Measurements from ENCODE around the gene FGF14.

The FGF14 gene

GRCh38 chr13:102291587-102292218 is 110.1 kb downstream of the FGF14 start:
- H3K4me3 ChIP-seq (ENCODE audit: low read depth, low read length), result no peak overlapping the region
- POLR2A ChIA-PET, result no interaction called here
- no peak overlapping the region for H3K27ac ChIP-seq (ENCODE audit: extremely low read depth, low read depth, low read length)
- TF ChIP-seq SCRT2 (tag by site-specific recombination; IDR thresholded peaks at IDR 0.05), result peak; percentile 46; the same call in 1 of the 2 replicates
- TF ChIP-seq ZNF37A (tag by site-specific recombination; IDR thresholded peaks at IDR 0.05), result no peak
- no peaks in the 10 kb centered on the region for H3K4me1 ChIP-seq (ENCODE audit: control insufficient read depth, insufficient read depth, low read length)
- H3K36me3 ChIP-seq (ENCODE audit: control insufficient read depth in 2 of 2, insufficient read depth in 1 of 2, low read length in 2 of 2), result no peaks in the 10 kb centered on the region
- CTCF ChIA-PET, result no interaction called here
- no peaks in the 10 kb centered on the region for H3K9me3 ChIP-seq (ENCODE audit: control insufficient read depth, insufficient read depth, low read depth, low read length)

- H3K9me3 ChIP-seq (ENCODE audit: control insufficient read depth, insufficient read depth, low read depth, low read length), result no peaks in the 10 kb centered on the region
- no peak overlapping the region for H3K4me3 ChIP-seq (ENCODE audit: low read depth, low read length)
- POLR2A ChIA-PET, result no interaction called here
- no peak overlapping the region for H3K27ac ChIP-seq (ENCODE audit: extremely low read depth, low read depth, low read length)
- H3K4me1 ChIP-seq (ENCODE audit: control insufficient read depth, insufficient read depth, low read length), result no peaks in the 10 kb centered on the region
- CTCF ChIA-PET, result interaction anchor here (0.7 kb wide), 1 partner anchor 26 kb away, joined by 3 read pairs; no protein-coding TSS in a partner anchor
- H3K36me3 ChIP-seq (ENCODE audit: control insufficient read depth in 2 of 2, insufficient read depth in 1 of 2, low read length in 2 of 2), result no peaks in the 10 kb centered on the region
- TF ChIP-seq ELK4 (IDR thresholded peaks at IDR 0.05; ENCODE audit: borderline replicate concordance, low read depth, low read length) (no peak), SCRT2 (tag by site-specific recombination; IDR thresholded peaks at IDR 0.05) (no peak), ZNF518A (tag by site-specific recombination; conservative IDR thresholded peaks at IDR 0.05; ENCODE audit: low read depth) (no peak), KLF1 (tag by site-specific recombination; IDR thresholded peaks at IDR 0.05) (no peak), ZNF19 (tag by site-specific recombination; IDR thresholded peaks at IDR 0.05; ENCODE audit: low read depth) (no peak), ZNF426 (tag by site-specific recombination; IDR thresholded peaks at IDR 0.05) (no peak), ZNF146 (tag by site-specific recombination; IDR thresholded peaks at IDR 0.05) (no peak), ZNF302 (tag by site-specific recombination; IDR thresholded peaks at IDR 0.05; ENCODE audit: low read depth) (no peak), ZNF692 (tag by site-specific recombination; IDR thresholded peaks at IDR 0.05) (no peak), ZNF2 (tag by site-specific recombination; IDR thresholded peaks at IDR 0.05) (no peak), ZSCAN4 (tag by site-specific recombination; IDR thresholded peaks at IDR 0.05) (no peak), ZNF16 (tag by site-specific recombination; IDR thresholded peaks at IDR 0.05; ENCODE audit: low read depth) (no peak), WT1 (tag by site-specific recombination; IDR thresholded peaks at IDR 0.05) (no peak), ZNF660 (tag by site-specific recombination; IDR thresholded peaks at IDR 0.05) (no peak), FEZF1 (tag by site-specific recombination; IDR thresholded peaks at IDR 0.05) (no peak), PRDM2 (tag by site-specific recombination; IDR thresholded peaks at IDR 0.05; ENCODE audit: borderline replicate concordance) (no peak), ZNF624 (tag by site-specific recombination; IDR thresholded peaks at IDR 0.05) (no peak)
Measured at GRCh38 chr13:102289606-102290005, 112.2 kb downstream of the FGF14 start.
